ENCODE measurements around the gene NLE1.

DNA sequence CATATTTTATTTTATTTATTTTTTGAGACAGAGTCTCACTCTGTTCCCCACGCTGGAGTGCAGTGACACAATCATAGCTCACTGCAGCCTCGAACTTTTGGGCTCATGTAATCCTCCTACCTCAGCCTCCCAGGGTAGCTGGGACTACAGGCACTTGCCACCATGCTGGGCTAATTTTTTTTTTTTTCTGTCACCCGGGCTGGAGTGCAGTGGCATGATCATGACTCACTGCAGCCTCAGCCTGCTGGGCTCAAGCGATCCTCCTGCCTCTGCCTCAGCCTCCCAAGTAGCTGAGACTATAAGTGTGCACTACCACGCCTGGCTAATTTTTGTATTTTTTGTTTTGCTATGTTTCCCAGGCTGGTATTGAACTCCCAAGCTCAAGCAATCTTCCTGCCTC, 22.6 kb upstream of the NLE1 start:
- TF ChIP-seq POLR2A (IDR thresholded peaks at IDR 0.05) (no peak), EP300 (IDR thresholded peaks at IDR 0.05) (no peak)
- TF ChIP-seq, protein P1, sequence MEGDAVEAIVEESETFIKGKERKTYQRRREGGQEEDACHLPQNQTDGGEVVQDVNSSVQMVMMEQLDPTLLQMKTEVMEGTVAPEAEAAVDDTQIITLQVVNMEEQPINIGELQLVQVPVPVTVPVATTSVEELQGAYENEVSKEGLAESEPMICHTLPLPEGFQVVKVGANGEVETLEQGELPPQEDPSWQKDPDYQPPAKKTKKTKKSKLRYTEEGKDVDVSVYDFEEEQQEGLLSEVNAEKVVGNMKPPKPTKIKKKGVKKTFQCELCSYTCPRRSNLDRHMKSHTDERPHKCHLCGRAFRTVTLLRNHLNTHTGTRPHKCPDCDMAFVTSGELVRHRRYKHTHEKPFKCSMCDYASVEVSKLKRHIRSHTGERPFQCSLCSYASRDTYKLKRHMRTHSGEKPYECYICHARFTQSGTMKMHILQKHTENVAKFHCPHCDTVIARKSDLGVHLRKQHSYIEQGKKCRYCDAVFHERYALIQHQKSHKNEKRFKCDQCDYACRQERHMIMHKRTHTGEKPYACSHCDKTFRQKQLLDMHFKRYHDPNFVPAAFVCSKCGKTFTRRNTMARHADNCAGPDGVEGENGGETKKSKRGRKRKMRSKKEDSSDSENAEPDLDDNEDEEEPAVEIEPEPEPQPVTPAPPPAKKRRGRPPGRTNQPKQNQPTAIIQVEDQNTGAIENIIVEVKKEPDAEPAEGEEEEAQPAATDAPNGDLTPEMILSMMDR (IDR thresholded peaks at IDR 0.05): no peak
